Transverse colon (tissue), 4 donors: ENCODE results near the gene RHBDL2. TPM values are rescaled to one million over a fixed set of nuclear protein-coding genes. Genes with fewer than 3 reads are reported as not detected.
"Not testable (repeated sequence)": the region's sequence is repeated elsewhere in the genome, so short reads cannot be mapped to it uniquely, and the experiment has no call there.

ENCODE experiments used
- DNase-seq: peaks from one replicate; pipeline ENCODE4 v3.0.0-alpha.2; 2019
- H3K27ac ChIP-seq, 4 donors: fragments of 200-600 bp; sonication (generic); 2 replicates each; pipeline ENCODE4 v1.5.1; 2016 to 2018; ENCODE audit warnings: inconsistent platforms in 4 of 4
- H3K27me3 ChIP-seq: fragments of 200-600 bp; sonication (generic); 2 replicates; pipeline ENCODE4 v1.5.1; 2017; ENCODE audit warnings: inconsistent platforms
- H3K36me3 ChIP-seq, 4 donors: fragments of 200-600 bp; sonication (generic); 2 replicates each; pipeline ENCODE4 v1.5.1; 2017 to 2019; ENCODE audit warnings: inconsistent platforms in 4 of 4
- H3K4me1 ChIP-seq, 4 donors: fragments of 200-600 bp; sonication (generic); 2 replicates each; pipeline ENCODE4 v1.5.1; 2017 to 2020; ENCODE audit warnings: inconsistent platforms in 4 of 4
- H3K4me3 ChIP-seq, 4 donors: fragments of 200-600 bp; sonication (generic); 1 replicate in 1 of 4; 2 replicates in 3 of 4; pipeline versions ENCODE4 v1.5.1 to v1.6.1; 2017 to 2019; ENCODE audit warnings: inconsistent platforms in 4 of 4
- H3K9me3 ChIP-seq, 2 donors: fragments of 200-600 bp; sonication (generic); 2 replicates each; pipeline ENCODE4 v1.5.1; 2017 to 2019; ENCODE audit warnings: inconsistent platforms in 2 of 2
- CTCF ChIP-seq, 5 experiments: fragments of 200-600 bp in 3 of 5; fragments of 450-650 bp in 2 of 5; sonication (generic) in 3 of 5; IDR thresholded peaks; 1 replicate in 2 of 5; 2 replicates in 3 of 5; pipeline ENCODE4 v1.5.1; 2016 to 2017; ENCODE audit warnings: antibody characterized with exemption in 5 of 5, inconsistent platforms in 3 of 5, mild to moderate bottlenecking in 2 of 5, moderate library complexity in 1 of 5
- EP300 ChIP-seq: sonication (generic); formaldehyde crosslinking; IDR thresholded peaks from one replicate; pipeline ENCODE4 v1.6.1; 2017; ENCODE audit warnings: antibody characterized with exemption, low read depth
- POLR2A ChIP-seq: fragments of 450-650 bp; IDR thresholded peaks from one replicate; pipeline ENCODE4 v1.6.1; 2016; ENCODE audit warnings: antibody characterized with exemption, mild to moderate bottlenecking, moderate library complexity
- POLR2AphosphoS5 ChIP-seq, 3 donors: sonication (generic); formaldehyde crosslinking; IDR thresholded peaks; one replicate each; pipeline ENCODE4 v1.6.1; 2016; ENCODE audit warnings: antibody characterized with exemption in 3 of 3
- WGBS, 2 donors: methylation state at CpG; one replicate each; pipeline ENCODE4 v1.1.5; 2018; ENCODE audit warnings: low coverage in 1 of 2; 5-methylcytosine and 5-hydroxymethylcytosine counted together
- in situ Hi-C, 4 donors: fragments of 200-750 bp; cut with MboI; loops; one replicate each; pipeline versions ENCODE4 v1.15.0 to v1.15.1; 2017; ENCODE audit warnings: low sequenced_read_pairs in 3 of 4, low pct_ligation_motif_present in 1 of 4, low pct_unique_long_range_greater_than_20kb in 1 of 4
- intact Hi-C: fragments of 100-400 bp; cut with DNase I; formaldehyde crosslinking; loops from one replicate; pipeline ENCODE4 v1.15.1; 2023; ENCODE audit warnings: low total_unique reads
- small RNA-seq, 4 donors: library from RNA; depleted of rRNA; stranded (forward); fragments of <200 nt; gene quantifications; one replicate each; pipeline ENCODE3, GENCODE V24; 2016
- total RNA-seq, 4 donors: library from RNA; depleted of rRNA; stranded (reverse); fragments of >200 nt; gene quantifications; one replicate each; pipeline ENCODE4 v1.1.0, GENCODE V29; 2016

The RHBDL2 gene
- total RNA-seq, 4 donors from 2014 or later = 3.7 to 22.5 (median 17.6) TPM

DNA sequence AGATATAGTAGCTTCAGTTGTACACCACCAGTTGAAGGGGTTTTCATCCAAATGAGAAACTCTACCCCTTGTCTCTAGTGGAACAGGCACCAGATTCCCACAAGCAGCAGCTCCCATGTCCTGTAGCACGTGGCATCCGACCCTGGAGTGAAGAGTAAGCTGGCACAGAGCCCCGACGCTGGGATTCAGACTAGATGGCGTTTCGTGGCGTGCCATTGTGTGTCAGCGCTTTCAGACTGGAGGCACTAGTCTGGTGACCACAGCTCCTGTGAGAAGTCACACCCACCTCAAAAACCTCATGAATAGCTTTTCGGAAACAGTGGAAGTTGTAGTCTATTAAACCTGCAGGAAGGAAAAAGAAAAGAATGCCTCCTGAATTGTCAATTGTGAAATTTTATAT, 102.3 kb downstream of the RHBDL2 start:
- 90% methylated on average over 9 of the region's 9 CpGs; no CpG with 5 or more reads in 1 of the 2 donors for WGBS, 2 donors
- no peak for DNase-seq
- Histone ChIP-seq H3K4me1 (peaks cover 0 to 5% (median 0%) of the 10 kb centered on the region in 4 donors), H3K36me3 (peaks cover 0 to 33% (median 14%) of the 10 kb centered on the region in 4 donors), H3K4me3 (no peak overlapping the region), H3K27ac (no peak overlapping the region), H3K9me3 (no peaks in the 10 kb centered on the region), H3K27me3 (no peaks in the 10 kb centered on the region)
- in situ Hi-C loops = loop anchor here in 2 of 4 donors (10.0 to 25.0 kb wide), 2 partner anchors 802 to 815 kb away; partner anchors contain the start of gene POU3F1 (in 1 of the 2)
- TF ChIP-seq EP300 = no peak
- no peak for TF ChIP-seq POLR2AphosphoS5 (IDR thresholded peaks at IDR 0.05)
- no peak for TF ChIP-seq POLR2A
- TF ChIP-seq CTCF (IDR thresholded peaks at IDR 0.05) = no peak
- intact Hi-C loops = no loop called here

GRCh38 chr1:38836316-38836715, 105.3 kb downstream of the RHBDL2 start:
- H3K9me3 ChIP-seq, H3K4me1 ChIP-seq, H3K27me3 ChIP-seq, intact Hi-C loops, H3K27ac ChIP-seq, H3K4me3 ChIP-seq, DNase-seq: not testable (repeated sequence)
- H3K36me3 ChIP-seq = peaks cover 0 to 19% (median 9%) of the 10 kb centered on the region in 4 donors
- in situ Hi-C loops = loop anchor here in 2 of 4 donors (10.0 to 25.0 kb wide), 2 partner anchors 799 to 812 kb away; partner anchors contain the start of gene POU3F1 (in 1 of the 2)
- 87 to 93% methylated on average over 7 to 10 of the region's 10 CpGs for WGBS, 2 donors

Small RNAs within 50 kb of the gene (small RNA-seq; reads per million reads assigned to genes)
- gene GJA9-MYCBP (0 reads per million in 4 donors), gene RF00019 (0 reads per million in 4 donors), gene RNU6-605P (0 reads per million in 4 donors)

Other genes with a start within 250 kb of the RHBDL2 start
- 10 to 100 TPM in 3 of 4 donors, 1 to 10 TPM in 1; 10.0 to 25.0 (median 21.9) TPM for gene RRAGC, start 82.1 kb downstream of the RHBDL2 start, total RNA-seq
- gene MYCBP, start 68.5 kb downstream of the RHBDL2 start, total RNA-seq = 10 to 100 TPM in 2 of 4 donors, 1 to 10 TPM in 2; 2.2 to 24.3 (median 16.2) TPM
- gene GJA9, start 60.2 kb downstream of the RHBDL2 start, total RNA-seq = 1 to 10 TPM in 1 of 4 donors, under 1 TPM in 1, not detected in 2; 0.41 to 1.6 TPM
- 10 to 100 TPM; 38.5 to 70.7 (median 48.3) TPM for gene AKIRIN1, start 49.4 kb upstream of the RHBDL2 start, total RNA-seq
- gene NDUFS5, start 84.5 kb upstream of the RHBDL2 start, total RNA-seq = 100 to 1,000 TPM in 3 of 4 donors, 10 to 100 TPM in 1; 99.9 to 418 (median 312) TPM